Hematopoietic multipotent progenitor cell (in vitro differentiated cells): ENCODE results near the gene STRN. TPM values are rescaled to one million over a fixed set of nuclear protein-coding genes. Genes with fewer than 3 reads are reported as not detected.
"Not testable (repeated sequence)": the region's sequence is repeated elsewhere in the genome, so short reads cannot be mapped to it uniquely, and the experiment has no call there.

Experiments
- DNase-seq, 3 donors: peaks; one replicate each; pipeline ENCODE4 v3.0.0-alpha.2; 2011 to 2015; ENCODE audit warnings: low read depth in 2 of 3, low spot score in 2 of 3
- total RNA-seq: library from RNA; depleted of rRNA; stranded (reverse); fragments of >200 nt; gene quantifications from one replicate; pipeline ENCODE4 v1.2.3, GENCODE V29; 2012

STRN gene
- total RNA-seq, 1 donor: 16.2 TPM

DNA sequence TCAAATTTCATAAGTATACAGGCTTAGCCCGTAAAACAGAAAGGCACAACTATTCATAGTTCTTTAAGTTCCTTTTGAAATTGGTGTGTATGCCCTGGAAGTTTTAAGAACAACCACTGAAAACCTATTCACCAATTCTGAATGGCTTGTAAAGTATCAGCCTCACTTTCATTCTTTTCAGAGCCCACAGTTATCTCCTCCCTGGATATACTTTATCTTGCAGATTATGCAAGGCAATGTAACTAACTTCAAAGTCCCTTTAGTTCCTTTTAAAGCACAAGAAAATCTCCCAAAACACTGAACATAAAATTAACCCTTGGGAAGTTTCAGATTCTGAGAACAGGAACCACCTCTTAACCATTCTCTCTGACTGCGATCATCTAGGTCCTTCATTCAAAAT lies 1.1 kb downstream of the STRN start:
- DNase-seq: no peak

DNA sequence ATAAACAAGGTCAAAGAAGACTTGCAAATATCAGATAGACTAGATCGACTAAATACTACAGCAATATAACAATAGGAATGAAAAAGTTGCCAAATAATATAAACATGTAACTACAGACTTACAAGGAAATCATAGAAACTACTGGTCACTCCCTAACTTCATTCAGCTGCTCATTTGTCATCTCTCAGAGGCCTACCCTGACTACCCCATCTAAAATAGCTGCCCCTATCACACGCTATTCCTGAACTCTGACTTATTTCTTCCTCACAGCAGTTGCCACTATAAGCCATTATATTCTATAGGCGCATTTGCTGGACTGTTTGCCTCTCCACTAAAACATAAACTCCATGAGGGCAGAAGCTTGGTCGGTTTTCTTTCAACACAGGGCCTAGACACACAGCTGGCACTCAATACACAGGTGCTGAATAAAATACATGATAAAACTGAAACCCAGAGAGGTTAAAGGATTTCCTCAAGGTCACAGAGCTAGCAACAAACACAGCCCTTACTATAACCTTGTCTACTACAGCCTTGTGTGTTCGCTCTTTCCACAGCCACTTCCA lies 1.8 kb downstream of the STRN start:
- no peak for DNase-seq

DNA sequence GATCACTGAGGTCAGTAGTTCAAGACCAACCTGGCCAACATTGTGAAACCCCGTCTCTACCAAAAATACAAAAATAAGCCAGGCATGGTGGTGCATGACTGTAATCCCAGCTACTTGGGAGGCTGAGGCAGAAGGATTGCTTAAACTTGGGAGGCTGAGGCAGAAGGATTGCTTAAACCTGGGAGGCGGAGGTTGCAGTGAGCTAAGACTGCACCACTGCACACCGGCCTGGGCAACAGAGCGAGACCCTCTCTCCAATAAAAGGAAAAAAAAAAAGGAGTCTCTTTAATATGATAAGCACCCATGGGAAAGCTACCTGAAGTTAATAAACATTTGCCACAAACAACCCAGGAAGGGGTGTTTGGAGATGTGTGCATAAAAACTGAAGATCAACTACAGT lies 2.6 kb downstream of the STRN start:
- DNase-seq: no peak

DNA sequence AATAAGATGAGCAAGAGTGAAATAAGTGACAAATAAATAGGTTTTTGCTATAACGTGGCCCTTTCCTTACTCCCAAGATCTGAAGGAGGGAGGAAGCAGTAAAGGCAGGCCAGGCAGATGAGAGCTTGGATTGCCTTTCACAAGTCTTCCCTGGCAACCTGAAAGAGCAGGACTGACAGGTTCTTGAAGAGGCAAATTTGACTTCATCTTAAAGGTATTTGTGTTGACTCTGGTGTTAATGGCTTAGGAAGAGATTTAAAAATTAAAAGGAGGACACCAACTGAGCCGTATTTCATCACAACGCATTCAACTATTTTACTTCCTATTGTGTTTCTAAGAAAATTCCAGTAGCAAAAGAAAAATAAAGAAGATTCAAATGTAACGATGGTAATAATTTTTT lies 3.2 kb downstream of the STRN start:
- no peak for DNase-seq

DNA sequence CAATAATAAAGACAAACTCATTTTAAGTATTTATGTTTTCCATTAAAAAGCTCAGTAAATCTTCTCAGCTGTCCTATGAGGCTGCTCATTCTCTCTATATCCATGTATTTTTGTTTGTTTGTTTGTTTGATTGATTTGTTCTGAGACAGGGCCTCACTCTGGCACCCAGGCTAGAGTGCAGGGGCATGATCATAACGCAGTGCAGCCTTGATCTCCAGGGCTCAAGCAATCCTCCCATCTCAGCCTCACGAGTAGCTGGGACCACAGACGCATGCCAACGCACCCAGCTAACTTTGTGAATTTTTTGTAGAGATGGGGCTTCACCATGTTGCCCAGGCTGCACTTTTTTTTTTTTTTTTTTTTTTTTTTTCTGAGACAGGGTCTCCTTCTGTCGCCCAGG lies 5.6 kb downstream of the STRN start:
- DNase-seq: no peak

DNA sequence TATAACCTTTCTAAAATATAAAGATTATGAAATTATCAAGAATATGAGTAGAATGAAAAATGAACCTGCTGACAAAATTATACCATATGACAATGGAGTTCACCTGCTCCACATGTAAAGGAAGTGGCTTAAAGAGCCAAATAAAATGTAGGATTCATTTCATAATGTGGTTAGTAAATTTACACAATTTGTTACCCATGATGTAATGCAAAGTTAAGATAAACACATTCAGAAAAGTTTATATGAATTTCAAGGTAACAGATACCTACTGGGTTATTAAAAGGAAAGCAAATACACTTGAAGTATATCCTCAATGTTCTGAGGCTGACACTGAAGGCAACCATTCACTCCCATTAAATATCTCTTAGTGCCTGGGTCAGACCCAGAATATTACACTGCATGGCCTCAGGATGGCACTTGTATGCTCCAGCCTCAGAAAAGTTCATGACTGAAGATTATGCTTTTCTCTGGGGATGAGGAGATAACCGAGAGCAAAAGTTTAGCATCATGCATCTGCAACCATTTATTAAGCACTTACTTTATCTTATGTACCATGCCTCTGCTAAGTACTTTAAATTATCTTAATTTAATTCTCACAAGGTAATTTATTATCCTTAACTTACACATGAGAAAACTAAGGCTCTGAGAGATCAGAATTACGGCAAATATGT lies 6.2 kb downstream of the STRN start:
- DNase-seq: no peak

DNA sequence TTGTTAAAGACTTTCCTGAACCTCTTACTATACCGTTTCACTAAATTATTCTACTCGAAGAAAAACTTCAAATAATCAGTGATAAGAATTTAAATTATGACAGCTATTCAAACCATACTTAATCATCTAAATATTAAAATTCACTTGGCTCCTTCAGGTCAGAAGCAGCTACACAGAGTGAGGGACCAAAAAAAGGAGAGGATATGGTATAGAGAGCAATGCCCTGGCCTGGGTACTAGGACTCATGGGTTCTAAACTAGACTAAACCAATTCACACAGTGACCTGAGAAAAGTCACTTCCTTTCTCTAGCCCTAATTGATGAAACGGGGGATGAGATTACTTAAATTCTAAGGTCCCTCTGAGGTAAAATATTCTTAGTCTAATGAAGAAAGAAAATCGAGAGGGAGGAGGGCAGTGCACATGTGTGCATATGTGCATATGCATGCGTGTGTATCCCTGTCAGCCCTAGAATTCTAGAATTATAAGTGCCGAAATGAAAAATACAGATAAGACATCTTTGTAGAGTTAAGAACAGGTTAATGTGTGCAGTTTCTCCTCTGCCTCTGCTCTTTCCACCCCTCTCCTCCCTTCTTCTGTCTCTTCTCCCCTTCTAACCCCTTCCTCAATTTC lies 11.2 kb downstream of the STRN start:
- no peak for DNase-seq

DNA sequence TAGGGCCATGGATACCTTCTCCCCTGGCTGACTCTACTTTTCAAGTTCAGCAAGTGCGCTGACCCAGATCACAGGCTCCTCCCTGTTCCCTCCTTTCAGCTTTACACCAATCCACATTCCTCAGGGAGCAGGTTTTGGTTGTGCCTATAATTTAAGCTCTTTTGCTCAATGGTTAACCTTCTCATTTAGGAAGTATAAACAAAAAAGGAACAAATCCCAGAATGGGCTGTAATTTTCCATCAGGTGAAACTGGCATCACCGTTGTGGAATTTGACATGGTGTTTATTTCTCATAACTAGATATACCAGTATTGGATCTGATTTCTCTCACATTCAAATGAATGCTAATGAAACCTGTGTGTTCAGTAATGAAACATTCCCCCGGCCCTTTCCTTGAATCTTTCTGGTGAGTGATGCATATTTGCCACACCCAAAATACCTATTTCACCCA lies 13.6 kb downstream of the STRN start:
- no peak for DNase-seq

DNA sequence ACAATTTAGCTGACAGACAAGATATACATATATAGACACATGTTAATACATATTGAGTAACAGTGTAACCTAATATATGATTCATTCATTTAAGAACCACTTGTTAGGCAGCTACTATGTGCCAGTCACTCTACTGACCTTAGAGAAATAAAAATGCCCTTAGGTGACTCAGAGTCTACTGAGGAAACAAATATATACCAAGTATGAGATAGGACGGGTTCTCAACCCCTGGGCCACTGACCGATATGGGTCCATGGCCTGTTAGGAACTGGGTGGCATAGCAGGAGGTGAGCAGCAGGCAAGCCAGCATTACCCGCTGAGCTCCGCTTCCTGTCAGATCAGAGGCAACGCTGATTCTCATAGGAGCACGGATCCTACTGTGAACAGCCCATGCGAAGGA lies 14.8 kb downstream of the STRN start:
- no peak for DNase-seq

DNA sequence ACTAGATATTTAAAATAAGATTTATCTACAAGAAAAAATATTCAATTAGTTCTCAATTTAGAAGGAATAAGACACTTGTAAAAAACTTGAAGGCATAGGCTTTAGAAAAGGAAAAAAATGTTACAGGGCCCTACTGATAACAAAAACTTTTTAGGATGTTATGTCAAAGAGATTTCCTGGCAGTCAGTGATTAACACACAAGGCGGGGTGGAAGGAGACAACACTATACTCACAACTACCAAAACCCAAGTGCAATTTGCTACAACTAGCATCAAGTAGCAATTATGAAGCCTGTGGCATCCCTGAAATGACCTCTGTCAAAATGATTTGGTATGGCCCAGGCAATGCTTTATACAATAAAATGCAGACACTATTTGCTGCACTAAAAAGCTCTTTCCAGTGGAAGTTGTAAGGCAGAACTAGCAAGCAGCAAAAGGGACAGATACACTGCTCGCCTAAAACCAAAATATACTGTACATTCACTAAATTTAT lies 15.3 kb downstream of the STRN start:
- no peak for DNase-seq

DNA sequence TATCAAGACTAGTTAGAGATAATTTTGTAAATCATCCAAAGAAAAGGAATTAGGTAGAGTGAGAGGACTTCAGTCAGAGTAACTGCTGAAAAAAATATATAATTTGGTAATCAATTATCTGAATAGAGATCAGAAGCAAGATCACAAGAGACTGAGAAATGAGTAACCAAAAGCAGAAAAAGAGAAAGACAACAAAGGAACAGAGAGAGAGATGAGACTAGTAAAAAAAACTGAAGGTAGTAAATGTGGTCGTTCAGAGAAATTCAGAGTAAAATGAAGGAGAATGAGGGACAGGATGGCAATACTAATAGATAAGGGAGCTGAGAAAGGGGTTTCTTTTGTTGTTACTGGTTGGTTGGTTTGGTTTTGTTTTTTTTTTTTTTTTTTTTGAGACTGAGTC lies 16.5 kb downstream of the STRN start:
- no peak for DNase-seq

DNA sequence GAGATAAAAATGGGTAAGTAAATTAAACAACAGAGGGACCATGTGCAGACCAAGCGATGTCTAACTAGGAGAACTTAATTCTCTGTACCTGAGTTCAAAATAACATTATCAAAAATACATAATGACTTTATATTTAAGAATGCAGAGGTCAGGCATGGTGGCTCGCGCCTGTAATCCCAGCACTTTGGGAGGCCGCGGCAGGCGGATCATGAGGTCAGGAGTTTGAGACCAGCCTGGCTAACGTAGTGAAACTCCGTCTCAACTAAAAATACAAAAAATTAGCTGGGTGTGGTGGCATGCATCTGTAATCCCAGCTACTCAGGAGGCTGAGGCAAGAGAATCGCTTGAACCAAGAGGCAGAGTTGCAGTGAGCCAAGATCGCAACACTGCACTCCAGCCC lies 21.1 kb downstream of the STRN start:
- DNase-seq: not testable (repeated sequence)

DNA sequence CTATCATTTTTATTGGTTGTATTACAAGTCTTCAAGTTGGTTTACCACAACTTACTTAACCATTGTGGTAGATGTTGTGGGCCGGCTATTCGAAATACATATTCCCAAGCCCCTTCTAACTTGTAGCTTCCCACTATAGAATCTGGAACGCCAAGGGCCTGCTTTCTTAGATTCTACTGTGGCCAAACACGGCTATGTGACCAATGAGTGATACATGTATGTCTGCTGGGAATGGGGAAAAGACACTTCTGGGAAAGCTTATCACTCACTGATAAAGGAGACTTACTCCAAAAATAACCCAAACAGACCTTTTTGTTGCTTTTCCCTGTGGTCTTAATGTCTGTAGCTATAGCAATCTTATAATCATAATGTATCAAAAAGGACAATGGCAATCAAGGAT lies 24.5 kb downstream of the STRN start:
- no peak for DNase-seq

DNA sequence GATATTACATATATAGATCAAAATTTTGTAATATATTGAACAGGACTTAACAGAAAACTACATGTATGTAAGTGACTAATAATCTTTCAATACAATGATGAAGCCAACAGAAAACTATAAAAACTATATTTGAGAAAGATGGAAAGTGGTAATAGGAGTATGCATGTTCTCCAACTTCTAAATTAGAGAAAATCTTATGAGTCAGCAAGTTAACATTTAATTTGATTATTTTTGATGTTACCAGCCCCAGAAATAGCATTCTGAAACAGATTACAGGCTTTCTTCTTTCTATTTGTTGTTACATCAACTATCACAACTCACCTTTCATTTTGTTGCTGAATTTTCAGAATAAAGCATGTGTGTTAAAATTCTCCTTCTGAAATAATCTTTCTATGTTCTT lies 29.8 kb downstream of the STRN start:
- not testable (repeated sequence) for DNase-seq

DNA sequence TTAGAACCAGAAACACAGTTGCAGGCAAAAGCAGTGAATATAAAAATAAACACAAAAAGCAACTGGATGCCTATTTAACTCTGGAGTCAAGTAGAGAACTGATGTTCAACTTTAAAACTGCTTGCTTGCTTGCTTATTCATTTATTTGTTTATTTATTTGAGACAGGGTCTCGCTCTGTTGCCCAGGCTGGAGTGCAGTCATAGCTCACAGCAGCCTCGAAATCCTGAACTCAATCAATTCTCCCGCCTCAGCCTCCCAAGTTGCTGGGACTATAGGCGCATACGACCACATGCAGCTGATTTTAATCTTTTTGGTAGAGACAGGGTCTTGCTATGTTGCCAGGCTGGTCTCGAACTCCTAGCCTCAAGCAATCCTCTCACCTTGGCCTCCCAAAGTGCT lies 34.6 kb downstream of the STRN start:
- DNase-seq: not testable (repeated sequence)

DNA sequence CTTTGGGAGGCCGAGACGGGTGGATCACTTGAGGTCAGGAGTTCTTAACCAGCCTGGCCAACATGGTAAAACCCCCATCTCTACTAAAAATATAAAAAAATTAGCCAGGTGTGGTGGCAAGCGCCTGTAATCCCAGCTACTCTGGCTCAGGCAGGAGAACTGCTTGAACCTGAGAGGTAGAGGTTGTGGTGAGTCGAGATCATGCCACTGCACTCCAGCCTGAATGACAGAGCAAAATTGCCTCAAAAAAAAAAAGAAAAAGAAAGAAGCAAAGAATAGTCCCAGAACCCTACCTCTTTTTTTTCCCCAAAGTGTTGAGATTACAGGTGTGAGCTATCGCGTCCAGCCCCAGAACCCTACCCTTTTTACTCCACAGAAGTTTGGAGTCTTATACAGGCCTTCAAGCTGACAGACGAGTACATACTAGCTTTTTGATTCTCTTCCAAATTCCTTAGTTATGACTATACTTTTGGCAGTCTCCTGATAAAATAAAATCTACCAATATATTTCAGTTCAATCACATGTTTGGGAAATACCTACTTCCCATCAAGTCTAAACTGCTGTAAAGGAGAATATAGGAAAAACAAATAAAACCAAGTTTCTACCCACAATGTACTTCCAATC lies 35.4 kb downstream of the STRN start:
- DNase-seq: peak in 1 of 3 donors; percentile 34

DNA sequence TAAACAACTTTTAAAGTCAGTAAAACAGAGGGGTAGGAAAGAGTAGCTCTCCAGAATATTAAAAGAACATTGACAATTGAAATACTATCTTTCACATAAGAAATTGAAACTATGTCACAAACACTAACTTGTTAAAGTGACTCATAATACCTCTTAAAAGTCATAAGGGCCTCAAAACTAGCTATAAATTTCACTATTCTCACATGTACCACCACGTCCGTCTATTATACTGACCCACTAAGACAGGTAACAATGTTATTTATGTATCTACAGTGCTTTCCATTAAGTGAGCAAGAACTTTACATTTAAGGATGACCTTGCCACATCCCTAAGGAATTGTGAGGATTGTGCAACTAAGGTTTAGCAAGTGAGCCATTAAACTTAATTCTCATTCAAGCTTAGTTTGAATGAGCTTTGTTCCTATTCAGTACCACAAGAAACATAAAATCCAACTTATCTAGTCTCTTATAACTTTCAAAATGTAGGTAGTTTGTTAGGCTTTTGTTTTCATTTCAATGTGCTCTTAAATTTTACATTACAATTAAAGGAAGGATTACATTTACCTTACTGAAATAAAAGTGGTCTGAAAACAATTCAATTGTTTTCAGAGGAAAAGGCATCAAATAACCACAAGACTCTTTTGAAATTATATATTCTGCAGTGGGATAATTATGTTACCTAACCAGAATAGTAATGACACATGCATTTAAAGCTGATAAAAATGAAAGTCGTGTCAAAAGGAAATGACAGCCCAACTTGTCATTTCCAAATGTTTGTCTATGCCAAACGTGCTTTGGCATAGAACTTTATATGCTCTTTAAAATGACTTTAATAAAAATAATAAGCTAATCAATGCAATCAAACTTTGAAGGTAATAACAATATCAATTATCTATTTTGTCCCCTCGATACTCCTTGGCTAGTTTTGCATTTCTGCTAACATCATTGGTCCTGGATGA lies 39.9 kb downstream of the STRN start:
- not testable (repeated sequence) for DNase-seq

DNA sequence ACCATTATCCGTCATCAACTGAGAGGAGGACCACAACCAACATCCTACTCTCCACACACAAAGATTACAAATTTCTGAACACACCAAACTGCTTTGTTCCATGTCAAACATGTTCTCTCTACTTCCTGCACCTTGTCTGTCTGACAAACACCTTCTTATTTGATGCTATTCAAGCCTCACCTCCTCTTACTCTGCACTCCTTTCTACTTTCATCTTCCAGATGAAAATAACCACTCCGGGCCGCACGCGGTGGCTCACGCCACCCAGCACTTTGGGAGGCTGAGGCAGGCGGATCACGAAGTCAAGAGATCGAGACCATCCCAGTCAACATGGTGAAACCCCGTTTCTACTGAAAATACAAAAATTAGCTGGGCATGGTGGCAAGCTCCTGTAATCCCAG lies 43.7 kb downstream of the STRN start:
- not testable (repeated sequence) for DNase-seq

DNA sequence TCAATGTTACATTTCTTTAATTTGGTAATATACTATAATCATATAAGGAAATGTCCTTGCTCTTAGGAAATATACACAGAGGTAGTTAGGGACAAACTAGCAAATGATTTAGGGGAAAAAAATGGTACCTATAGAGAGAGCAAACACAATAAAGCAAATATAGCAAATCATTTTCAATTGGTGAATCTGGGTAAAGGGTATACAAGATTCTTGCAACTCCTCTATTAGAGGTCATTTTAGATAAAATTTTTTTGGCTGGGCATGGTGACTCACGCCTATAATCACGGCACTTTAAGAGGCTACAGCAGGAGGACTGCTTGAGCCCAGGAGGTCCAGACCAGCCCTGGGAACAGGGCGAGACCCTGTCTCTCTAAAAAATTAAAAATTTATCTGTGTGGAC lies 44.4 kb downstream of the STRN start:
- no peak for DNase-seq

DNA sequence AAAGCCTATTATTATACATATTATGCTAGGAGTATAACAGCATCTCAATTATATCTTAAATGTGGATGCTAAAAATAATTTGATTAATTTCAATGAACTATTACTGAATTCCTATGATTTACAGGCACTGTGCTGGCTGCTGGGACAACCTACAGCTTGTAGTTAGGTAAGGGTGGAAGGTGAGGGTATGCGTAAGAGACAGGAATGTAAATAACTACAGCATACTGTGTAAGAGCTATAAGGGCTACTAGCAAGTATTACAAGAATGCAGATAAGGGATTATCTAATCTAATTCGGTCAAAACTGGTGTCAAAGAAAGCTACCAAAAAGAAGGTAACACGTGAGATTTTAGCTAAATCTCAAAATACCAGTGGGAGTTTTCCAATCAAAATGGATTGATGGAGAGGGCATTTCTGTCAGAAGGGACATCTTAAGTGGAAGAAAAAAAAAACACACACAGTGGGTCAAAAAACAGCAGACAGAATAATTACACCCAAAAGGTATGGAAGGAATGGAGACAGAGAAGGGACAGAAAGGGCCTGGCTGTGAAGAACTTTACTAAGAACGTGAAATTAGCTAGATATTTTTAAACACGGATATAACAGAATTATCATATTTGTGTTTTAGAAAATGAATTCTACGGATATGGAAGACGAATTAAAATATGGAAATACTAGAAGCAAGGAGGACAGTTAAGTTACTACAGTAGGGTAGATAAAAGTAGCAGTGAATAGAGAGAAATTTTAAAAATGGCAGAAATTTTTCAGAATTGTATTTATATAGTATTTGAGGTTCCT lies 47.1 kb downstream of the STRN start:
- no peak for DNase-seq
